Mucosa of descending colon (tissue), 3 donors: ENCODE measurements around the gene PGLYRP3. TPM values are rescaled to one million over a fixed set of nuclear protein-coding genes. Genes with fewer than 3 reads are reported as not detected.
"Not testable (repeated sequence)": the region's sequence is repeated elsewhere in the genome, so short reads cannot be mapped to it uniquely, and the experiment has no call there.

Experiments
- ATAC-seq: fragments of 200-7000 bp; cut with Tn5 transposase; one replicate; pipeline ENCODE4 v1.9.1; 2020; ENCODE audit warnings: mild to moderate bottlenecking, moderate library complexity
- DNase-seq, 3 donors: peaks; one replicate each; pipeline ENCODE4 v3.0.0-alpha.2; 2020
- H3K36me3 ChIP-seq: fragments of 200-600 bp; one replicate; pipeline ENCODE4 v1.8.0; 2021; ENCODE audit warnings: low read depth, mild to moderate bottlenecking
- H3K4me1 ChIP-seq: fragments of 200-600 bp; one replicate; pipeline ENCODE4 v1.8.0; 2021; ENCODE audit warnings: low read depth, mild to moderate bottlenecking
- H3K4me3 ChIP-seq: fragments of 200-600 bp; one replicate; pipeline ENCODE4 v1.8.0; 2021; ENCODE audit warnings: mild to moderate bottlenecking
- H3K9me3 ChIP-seq: fragments of 200-600 bp; one replicate; pipeline ENCODE4 v1.8.0; 2021; ENCODE audit warnings: mild to moderate bottlenecking
- intact Hi-C, 2 donors: fragments of 100-400 bp; cut with DNase I in 1 of 2; cut with micrococcal nuclease in 1 of 2; formaldehyde crosslinking; loops; one replicate each; pipeline versions ENCODE4 v1.11.0 to v1.11.1; 2022; cut with DNase I, micrococcal nuclease
- total RNA-seq, 3 donors: library from RNA; stranded (reverse); fragmentation: NEBNext Ultra II Directional in 2 of 3; extraction: Animal tissue kit (Norgen Biotek cat#: 25700) in 2 of 3; gene quantifications; one replicate each; pipeline versions ENCODE4 v1.2.1 to v1.2.4, GENCODE V29; 2021 to 2023
- TF ChIP-seq, protein P1 (sequence below): fragments of 200-600 bp; IDR thresholded peaks from one replicate; pipeline ENCODE4 v1.8.0; 2022; ENCODE audit warnings: antibody characterized with exemption, mild to moderate bottlenecking
- donor health status: DM: no; HTN: no; CAD: no; lungs with moderate emphysema.
- donor health status: DM: no; HTN: no; CAD: no.
- donor health status: DM: no; HTN: yes; CAD: no.

The PGLYRP3 gene
- total RNA-seq, 3 donors from 2014 or later, result not detected

DNA sequence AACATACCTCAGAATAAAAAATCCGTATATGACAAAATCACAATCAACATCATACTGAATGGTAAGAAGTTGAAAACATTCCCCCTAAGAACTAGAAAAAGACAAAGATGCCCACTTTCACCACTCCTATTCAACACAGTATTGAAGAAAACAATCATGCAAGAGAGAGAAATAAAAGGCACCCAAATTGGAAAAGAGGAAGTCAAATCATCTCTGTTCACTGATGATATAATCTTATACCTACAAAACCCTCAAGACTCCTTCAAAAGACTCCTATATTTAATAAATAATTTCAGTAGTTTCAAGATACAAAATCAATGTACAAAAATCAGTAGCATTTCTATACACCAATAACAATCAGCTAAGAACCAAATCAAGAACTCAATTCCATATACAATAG lies 21.1 kb upstream of the PGLYRP3 start:
- intact Hi-C loops, result no loop called here
- H3K4me1 ChIP-seq, result no peaks in the 10 kb centered on the region
- H3K9me3 ChIP-seq, result peaks cover 12% of the 10 kb centered on the region
- ATAC-seq (no peak), DNase-seq (no peak)
- H3K4me3 ChIP-seq, result no peak overlapping the region
- no peaks in the 10 kb centered on the region for H3K36me3 ChIP-seq
- TF ChIP-seq, protein P1, sequence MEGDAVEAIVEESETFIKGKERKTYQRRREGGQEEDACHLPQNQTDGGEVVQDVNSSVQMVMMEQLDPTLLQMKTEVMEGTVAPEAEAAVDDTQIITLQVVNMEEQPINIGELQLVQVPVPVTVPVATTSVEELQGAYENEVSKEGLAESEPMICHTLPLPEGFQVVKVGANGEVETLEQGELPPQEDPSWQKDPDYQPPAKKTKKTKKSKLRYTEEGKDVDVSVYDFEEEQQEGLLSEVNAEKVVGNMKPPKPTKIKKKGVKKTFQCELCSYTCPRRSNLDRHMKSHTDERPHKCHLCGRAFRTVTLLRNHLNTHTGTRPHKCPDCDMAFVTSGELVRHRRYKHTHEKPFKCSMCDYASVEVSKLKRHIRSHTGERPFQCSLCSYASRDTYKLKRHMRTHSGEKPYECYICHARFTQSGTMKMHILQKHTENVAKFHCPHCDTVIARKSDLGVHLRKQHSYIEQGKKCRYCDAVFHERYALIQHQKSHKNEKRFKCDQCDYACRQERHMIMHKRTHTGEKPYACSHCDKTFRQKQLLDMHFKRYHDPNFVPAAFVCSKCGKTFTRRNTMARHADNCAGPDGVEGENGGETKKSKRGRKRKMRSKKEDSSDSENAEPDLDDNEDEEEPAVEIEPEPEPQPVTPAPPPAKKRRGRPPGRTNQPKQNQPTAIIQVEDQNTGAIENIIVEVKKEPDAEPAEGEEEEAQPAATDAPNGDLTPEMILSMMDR, result no peak

- H3K4me1 ChIP-seq, result no peaks in the 10 kb centered on the region
- intact Hi-C loops, result no loop called here
- TF ChIP-seq, protein P1, result no peak
- peaks cover 15% of the 10 kb centered on the region for H3K9me3 ChIP-seq
- DNase-seq (no peak), ATAC-seq (no peak)
- H3K4me3 ChIP-seq, result no peak overlapping the region
- H3K36me3 ChIP-seq, result no peaks in the 10 kb centered on the region
Observed at GRCh38 chr1:153324912-153325311, 12.2 kb upstream of the PGLYRP3 start.

GRCh38 chr1:153322568-153322967 lies 9.8 kb upstream of the PGLYRP3 start:
- DNase-seq, result no peak

DNA sequence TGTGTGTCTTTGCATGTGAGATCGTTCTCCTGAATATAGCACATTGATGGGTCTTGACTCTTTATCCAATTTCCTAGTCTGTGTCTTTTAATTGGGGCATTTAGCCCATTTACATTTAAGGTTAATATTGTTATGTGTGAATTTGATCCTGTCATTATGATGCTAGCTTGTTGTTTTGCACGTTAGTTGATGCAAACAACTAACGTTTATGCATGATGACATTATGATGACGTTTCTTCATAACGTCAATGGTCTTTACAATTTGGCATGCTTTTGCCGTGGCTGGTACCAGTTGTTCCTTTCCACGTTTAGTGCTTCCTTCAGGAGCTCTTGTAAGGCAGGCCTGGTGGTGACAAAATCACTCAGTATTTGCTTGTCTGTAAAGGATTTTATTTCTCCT lies 5.4 kb upstream of the PGLYRP3 start:
- ATAC-seq, H3K4me1 ChIP-seq, intact Hi-C loops, H3K4me3 ChIP-seq, H3K36me3 ChIP-seq, H3K9me3 ChIP-seq, DNase-seq: not testable (repeated sequence)

More at GRCh38 chr1:153322568-153322967, 9.8 kb upstream of the PGLYRP3 start:
- Histone ChIP-seq H3K36me3 (no peaks in the 10 kb centered on the region), H3K9me3 (peaks cover 15% of the 10 kb centered on the region), H3K4me3 (no peak overlapping the region), H3K4me1 (no peaks in the 10 kb centered on the region)
- TF ChIP-seq, protein P1, result no peak
- intact Hi-C loops, result no loop called here
- ATAC-seq, result no peak

DNA sequence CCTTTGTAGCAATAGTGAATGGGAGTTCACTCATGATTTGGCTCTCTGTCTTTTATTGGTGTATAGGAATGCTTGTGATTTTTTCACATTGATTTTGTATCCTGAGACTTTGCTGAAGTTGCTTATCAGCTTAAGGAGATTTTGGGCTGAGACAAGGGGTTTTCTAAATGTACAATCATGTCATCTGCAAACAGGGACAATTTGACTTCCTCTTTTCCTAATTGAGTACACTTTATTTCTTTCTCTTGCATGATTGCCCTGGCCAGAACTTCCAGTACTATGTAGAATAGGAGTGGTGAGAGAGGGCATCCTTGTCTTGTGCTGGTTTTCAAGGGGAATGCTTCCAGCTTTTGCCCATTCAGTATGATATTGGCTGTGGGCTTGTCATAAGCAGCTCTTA lies 3.3 kb upstream of the PGLYRP3 start:
- ATAC-seq, H3K9me3 ChIP-seq, intact Hi-C loops, H3K4me1 ChIP-seq, DNase-seq, H3K36me3 ChIP-seq, H3K4me3 ChIP-seq: not testable (repeated sequence)

DNA sequence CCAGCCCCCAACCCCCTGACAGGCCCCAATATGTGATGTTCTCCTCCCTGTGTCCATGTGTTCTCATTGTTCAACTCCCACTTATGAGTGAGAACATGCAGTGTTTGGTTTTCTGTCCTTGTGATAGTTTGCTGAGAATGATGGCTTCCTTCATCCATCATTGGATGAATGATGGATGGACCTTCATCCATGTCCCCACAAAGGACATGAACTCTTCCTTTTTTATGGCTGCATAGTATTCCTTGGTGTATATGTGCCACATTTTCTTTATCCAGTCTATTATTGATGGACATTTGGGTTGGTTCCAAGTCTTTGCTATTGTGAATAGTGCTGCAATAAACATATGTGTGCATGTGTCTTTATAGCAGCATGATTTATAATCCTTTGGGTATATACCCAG lies 1.6 kb upstream of the PGLYRP3 start:
- H3K36me3 ChIP-seq, H3K4me3 ChIP-seq, H3K9me3 ChIP-seq, intact Hi-C loops, ATAC-seq, DNase-seq, H3K4me1 ChIP-seq: not testable (repeated sequence)

DNA sequence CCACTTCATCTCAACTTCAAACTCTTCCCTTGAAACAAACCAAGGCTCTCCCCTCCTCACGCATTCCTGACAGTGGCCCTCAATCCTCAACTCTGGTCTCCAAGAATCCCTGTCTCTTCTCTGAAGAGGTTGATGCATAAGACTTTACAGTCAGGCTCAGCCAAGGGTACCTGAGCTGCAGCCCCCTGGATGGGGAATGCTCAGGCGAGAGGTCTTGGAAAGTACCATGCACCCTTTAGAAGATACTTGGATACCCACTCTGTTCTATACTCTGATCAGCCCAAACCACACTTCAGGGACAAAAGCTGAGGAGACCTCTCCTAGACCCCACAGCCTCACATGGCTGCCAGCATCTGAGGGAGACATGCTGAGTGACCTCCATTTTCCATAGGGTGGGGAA lies 536 bp upstream of the PGLYRP3 start:
- Histone ChIP-seq H3K4me1 (no peaks in the 10 kb centered on the region), H3K9me3 (no peaks in the 10 kb centered on the region), H3K4me3 (no peak overlapping the region), H3K36me3 (no peaks in the 10 kb centered on the region)
- no peak for ATAC-seq
- TF ChIP-seq, protein P1, result no peak
- intact Hi-C loops, result no loop called here
- no peak for DNase-seq
